Ishikawa (cell line): Measurements from ENCODE around the gene TRPC4AP.

ENCODE experiments used
- CEBPB ChIP-seq: IDR thresholded peaks from 2 replicates; pipeline ENCODE4 v1.6.1; 2012
- EGR1 ChIP-seq: IDR thresholded peaks from 2 replicates; pipeline ENCODE4 v1.6.1; 2012
- EP300 ChIP-seq: IDR thresholded peaks from 2 replicates; pipeline ENCODE4 v1.6.1; 2012; ENCODE audit warnings: borderline replicate concordance
- FOXM1 ChIP-seq: IDR thresholded peaks from 2 replicates; pipeline ENCODE4 v1.6.1; 2012; ENCODE audit warnings: low read depth, borderline replicate concordance
- RAD21 ChIP-seq: IDR thresholded peaks from 2 replicates; pipeline ENCODE4 v1.6.1; 2012; ENCODE audit warnings: low read depth
- TEAD4 ChIP-seq: IDR thresholded peaks from 2 replicates; pipeline ENCODE4 v1.6.1; 2012
- YY1 ChIP-seq: IDR thresholded peaks from 2 replicates; pipeline ENCODE4 v1.6.1; 2012; ENCODE audit warnings: low read depth

DNA sequence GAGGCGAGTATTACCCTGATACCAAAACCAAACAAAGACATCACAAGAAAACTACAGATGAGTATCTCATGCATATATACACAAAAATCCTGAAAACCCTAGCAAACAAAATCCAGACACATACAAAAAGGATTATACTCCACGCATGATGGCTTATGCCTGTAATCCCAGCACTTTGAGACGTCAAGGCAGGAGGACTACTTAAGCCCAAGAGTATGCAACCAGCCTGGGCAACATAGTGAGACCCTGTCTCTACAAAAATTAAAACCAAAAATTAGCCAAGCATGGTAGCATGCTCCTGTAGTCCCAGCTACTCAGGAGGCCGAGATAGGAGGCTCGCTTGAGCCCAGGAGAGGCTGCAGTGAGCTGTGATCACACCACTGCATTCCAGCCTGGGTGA, 32.4 kb downstream of the TRPC4AP start:
- TF ChIP-seq EP300 (no peak), EGR1 (no peak), TEAD4 (no peak), CEBPB (no peak), FOXM1 (no peak), RAD21 (no peak), YY1 (no peak)
